Measurements from ENCODE around the gene IL7R. TPM values are rescaled to one million over a fixed set of nuclear protein-coding genes. Genes with fewer than 3 reads are reported as not detected.

IL7R gene
- total RNA-seq, 1 donor from 2014 or later: 5.6 TPM

DNA sequence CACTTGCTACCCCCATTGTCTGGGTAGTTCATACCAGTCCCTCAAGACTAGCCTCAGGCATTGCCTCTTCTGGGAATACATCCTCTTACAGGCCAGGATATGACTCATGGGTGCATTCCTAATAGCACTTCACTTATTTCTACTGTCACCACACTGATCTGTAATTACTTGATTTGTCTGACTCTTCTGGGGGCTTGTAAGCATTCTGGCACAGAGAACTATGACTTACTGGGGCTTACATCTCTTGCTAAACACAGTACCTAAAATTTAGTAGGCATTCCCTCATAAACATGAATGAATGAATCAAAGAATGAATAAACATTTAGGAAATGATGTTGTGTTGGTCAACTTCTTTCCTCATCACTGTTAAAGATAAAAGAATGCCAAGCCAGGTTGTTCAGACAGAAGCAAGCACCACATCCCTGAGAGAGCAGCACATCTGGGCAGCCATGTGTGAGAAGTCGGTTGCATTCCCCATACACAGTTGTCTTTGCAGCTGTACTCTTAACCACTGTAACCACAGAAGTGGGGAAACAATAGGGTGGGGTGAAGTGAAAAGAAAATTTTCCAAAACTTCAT lies 27.6 kb downstream of the IL7R start:
- H3K9me3 ChIP-seq (ENCODE audit: insufficient read depth, low read depth, low read length): no peaks in the 10 kb centered on the region
- H3K27ac ChIP-seq (ENCODE audit: low read depth, low read length): peak overlapping the region; percentile 23
- H3K27ac Mint-ChIP-seq (ENCODE audit: unreplicated experiment): peak overlapping the region; percentile 72
- H2AFZ ChIP-seq (ENCODE audit: low read depth, low read length): no peak overlapping the region
- H3K36me3 ChIP-seq (ENCODE audit: insufficient read depth, low read length): no peaks in the 10 kb centered on the region
- no peaks in the 10 kb centered on the region for H3K36me3 Mint-ChIP-seq (ENCODE audit: low read depth, unreplicated experiment)
- H3K79me2 ChIP-seq (ENCODE audit: insufficient read depth, low read length): no peaks in the 10 kb centered on the region
- no peaks in the 10 kb centered on the region for H3K27me3 Mint-ChIP-seq (ENCODE audit: low read depth, unreplicated experiment)
- no peaks in the 10 kb centered on the region for H3K9me3 Mint-ChIP-seq (ENCODE audit: unreplicated experiment)
- TF ChIP-seq, protein P1, sequence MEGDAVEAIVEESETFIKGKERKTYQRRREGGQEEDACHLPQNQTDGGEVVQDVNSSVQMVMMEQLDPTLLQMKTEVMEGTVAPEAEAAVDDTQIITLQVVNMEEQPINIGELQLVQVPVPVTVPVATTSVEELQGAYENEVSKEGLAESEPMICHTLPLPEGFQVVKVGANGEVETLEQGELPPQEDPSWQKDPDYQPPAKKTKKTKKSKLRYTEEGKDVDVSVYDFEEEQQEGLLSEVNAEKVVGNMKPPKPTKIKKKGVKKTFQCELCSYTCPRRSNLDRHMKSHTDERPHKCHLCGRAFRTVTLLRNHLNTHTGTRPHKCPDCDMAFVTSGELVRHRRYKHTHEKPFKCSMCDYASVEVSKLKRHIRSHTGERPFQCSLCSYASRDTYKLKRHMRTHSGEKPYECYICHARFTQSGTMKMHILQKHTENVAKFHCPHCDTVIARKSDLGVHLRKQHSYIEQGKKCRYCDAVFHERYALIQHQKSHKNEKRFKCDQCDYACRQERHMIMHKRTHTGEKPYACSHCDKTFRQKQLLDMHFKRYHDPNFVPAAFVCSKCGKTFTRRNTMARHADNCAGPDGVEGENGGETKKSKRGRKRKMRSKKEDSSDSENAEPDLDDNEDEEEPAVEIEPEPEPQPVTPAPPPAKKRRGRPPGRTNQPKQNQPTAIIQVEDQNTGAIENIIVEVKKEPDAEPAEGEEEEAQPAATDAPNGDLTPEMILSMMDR (IDR thresholded peaks at IDR 0.05; ENCODE audit: insufficient read depth, low read depth, low read length): no peak
- TF ChIP-seq EZH2 (IDR thresholded peaks at IDR 0.05; ENCODE audit: insufficient read depth, low read length): no peak
- H3K4me1 ChIP-seq (ENCODE audit: insufficient read depth, low read length): peaks cover 15% of the 10 kb centered on the region
- FAIRE-seq: peak; percentile 99
- H4K20me1 ChIP-seq (ENCODE audit: insufficient read depth, low read length): no peaks in the 10 kb centered on the region
- no peak overlapping the region for H3K4me3 ChIP-seq (ENCODE audit: insufficient read depth, low read depth, low read length)
- H3K4me2 ChIP-seq (ENCODE audit: low read length): peak overlapping the region; percentile 38
- H3K27me3 ChIP-seq (ENCODE audit: insufficient read depth, low read length): no peaks in the 10 kb centered on the region
- no peak overlapping the region for H3K9ac ChIP-seq (ENCODE audit: low read length)
- H3K4me3 Mint-ChIP-seq (ENCODE audit: unreplicated experiment): no peak overlapping the region
- peaks cover 28% of the 10 kb centered on the region for H3K4me1 Mint-ChIP-seq (ENCODE audit: low read depth, unreplicated experiment)
- DNase-seq (ENCODE audit: low read depth): peak; percentile 94

DNA sequence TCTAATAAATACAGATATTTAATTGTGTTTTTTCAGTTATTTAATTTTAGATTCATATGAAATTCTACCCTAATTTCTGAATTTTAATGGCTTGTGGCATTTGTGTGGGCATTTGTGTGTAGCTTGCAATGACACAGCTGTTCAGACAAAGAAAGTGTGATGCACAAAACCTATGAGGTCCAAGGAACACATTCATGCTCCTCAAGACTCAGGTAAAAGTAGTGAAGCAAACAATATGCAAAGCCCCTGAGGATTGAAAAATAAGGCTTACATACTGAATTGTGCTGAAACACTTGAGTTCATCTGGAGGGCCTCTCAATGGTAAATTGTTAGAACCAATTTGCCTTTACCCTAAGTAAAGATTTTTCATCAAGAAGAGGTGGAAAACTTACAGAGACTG lies 28.1 kb downstream of the IL7R start:
- TF ChIP-seq EZH2 (IDR thresholded peaks at IDR 0.05; ENCODE audit: insufficient read depth, low read length): no peak
- TF ChIP-seq, protein P1 (IDR thresholded peaks at IDR 0.05; ENCODE audit: insufficient read depth, low read depth, low read length): no peak
- Histone ChIP-seq H3K4me3 (ENCODE audit: insufficient read depth, low read depth, low read length) (no peak overlapping the region), H3K9ac (ENCODE audit: low read length) (no peak overlapping the region), H3K36me3 (ENCODE audit: insufficient read depth, low read length) (no peaks in the 10 kb centered on the region), H3K4me1 (ENCODE audit: insufficient read depth, low read length) (peaks cover 15% of the 10 kb centered on the region), H2AFZ (ENCODE audit: low read depth, low read length) (no peak overlapping the region), H3K27me3 (ENCODE audit: insufficient read depth, low read length) (no peaks in the 10 kb centered on the region), H3K4me2 (ENCODE audit: low read length) (no peak overlapping the region), H4K20me1 (ENCODE audit: insufficient read depth, low read length) (no peaks in the 10 kb centered on the region), H3K79me2 (ENCODE audit: insufficient read depth, low read length) (no peaks in the 10 kb centered on the region), H3K27ac (ENCODE audit: low read depth, low read length) (no peak overlapping the region), H3K9me3 (ENCODE audit: insufficient read depth, low read depth, low read length) (no peaks in the 10 kb centered on the region)
- Mint-ChIP-seq H3K36me3 (ENCODE audit: low read depth, unreplicated experiment) (no peaks in the 10 kb centered on the region), H3K9me3 (ENCODE audit: unreplicated experiment) (no peaks in the 10 kb centered on the region), H3K4me3 (ENCODE audit: unreplicated experiment) (no peak overlapping the region), H3K4me1 (ENCODE audit: low read depth, unreplicated experiment) (peaks cover 25% of the 10 kb centered on the region), H3K27me3 (ENCODE audit: low read depth, unreplicated experiment) (no peaks in the 10 kb centered on the region), H3K27ac (ENCODE audit: unreplicated experiment) (no peak overlapping the region)
- DNase-seq (ENCODE audit: low read depth) (no peak), FAIRE-seq (no peak)

- Mint-ChIP-seq H3K9me3 (ENCODE audit: unreplicated experiment) (no peaks in the 10 kb centered on the region), H3K36me3 (ENCODE audit: low read depth, unreplicated experiment) (no peaks in the 10 kb centered on the region), H3K27me3 (ENCODE audit: low read depth, unreplicated experiment) (peaks cover 2% of the 10 kb centered on the region), H3K4me3 (ENCODE audit: unreplicated experiment) (no peak overlapping the region), H3K4me1 (ENCODE audit: low read depth, unreplicated experiment) (peaks cover 24% of the 10 kb centered on the region), H3K27ac (ENCODE audit: unreplicated experiment) (peak overlapping the region; percentile 66)
- no peak for DNase-seq (ENCODE audit: low read depth)
- no peak overlapping the region for H3K4me3 ChIP-seq (ENCODE audit: insufficient read depth, low read depth, low read length)
- no peaks in the 10 kb centered on the region for H3K36me3 ChIP-seq (ENCODE audit: insufficient read depth, low read length)
- H3K4me1 ChIP-seq (ENCODE audit: insufficient read depth, low read length): peaks cover 15% of the 10 kb centered on the region
- no peak overlapping the region for H2AFZ ChIP-seq (ENCODE audit: low read depth, low read length)
- no peak for FAIRE-seq
- no peaks in the 10 kb centered on the region for H3K79me2 ChIP-seq (ENCODE audit: insufficient read depth, low read length)
- no peak overlapping the region for H3K9ac ChIP-seq (ENCODE audit: low read length)
- H3K9me3 ChIP-seq (ENCODE audit: insufficient read depth, low read depth, low read length): no peaks in the 10 kb centered on the region
- no peaks in the 10 kb centered on the region for H3K27me3 ChIP-seq (ENCODE audit: insufficient read depth, low read length)
- H4K20me1 ChIP-seq (ENCODE audit: insufficient read depth, low read length): no peaks in the 10 kb centered on the region
- no peak for TF ChIP-seq EZH2 (IDR thresholded peaks at IDR 0.05; ENCODE audit: insufficient read depth, low read length)
- TF ChIP-seq, protein P1 (IDR thresholded peaks at IDR 0.05; ENCODE audit: insufficient read depth, low read depth, low read length): no peak
- no peak overlapping the region for H3K27ac ChIP-seq (ENCODE audit: low read depth, low read length)
- no peak overlapping the region for H3K4me2 ChIP-seq (ENCODE audit: low read length)
Measured at GRCh38 chr5:35886381-35886780, 29.7 kb downstream of the IL7R start.
